Activated CD4-positive, CD25-positive, alpha-beta regulatory T cell treated with anti-CD3 and anti-CD28 coated beads, Interleukin-2, amount 50 U/mL, for 16 hours (primary cell): ENCODE measurements around the gene WDTC1.
A peak's percentile ranks its signal among the peaks of the same experiment; 100 is the strongest.
"Not testable (repeated sequence)": the region's sequence is repeated elsewhere in the genome, so short reads cannot be mapped to it uniquely, and the experiment has no call there.

Experiments used
- DNase-seq: peaks from one replicate; pipeline ENCODE4 v3.0.0-alpha.2; 2020; ENCODE audit warnings: low read depth, low spot score

WDTC1 gene

GRCh38 chr1:27234049-27234882 lies at the start of gene WDTC1:
Gene WDTC1, plus strand, starts transcription at chr1:27234632. Its CDS starts 26,423 bp downstream, at chr1:27261055.
- peak; percentile 96 for DNase-seq

- not testable (repeated sequence) for DNase-seq
These were observed 49.8 kb upstream of the WDTC1 start for GRCh38 chr1:27184665-27185064.

- DNase-seq, result no peak
These were observed 42.3 kb upstream of the WDTC1 start for GRCh38 chr1:27192039-27192529.

- no peak for DNase-seq
These were observed 41.2 kb upstream of the WDTC1 start for GRCh38 chr1:27193194-27193593.

- no peak for DNase-seq
These were observed 33.1 kb upstream of the WDTC1 start for GRCh38 chr1:27201295-27201694.

- DNase-seq, result no peak
These were observed 30.5 kb upstream of the WDTC1 start for GRCh38 chr1:27203946-27204345.

GRCh38 chr1:27207238-27207637 lies 27.2 kb upstream of the WDTC1 start:
- DNase-seq, result not testable (repeated sequence)

GRCh38 chr1:27208143-27208850 lies 26.1 kb upstream of the WDTC1 start:
- not testable (repeated sequence) for DNase-seq

GRCh38 chr1:27216466-27216865 lies 18.0 kb upstream of the WDTC1 start:
- DNase-seq, result no peak

- DNase-seq, result no peak
These were observed 17.0 kb upstream of the WDTC1 start for GRCh38 chr1:27217401-27217800.

- no peak for DNase-seq
These were observed 15.7 kb upstream of the WDTC1 start for GRCh38 chr1:27218736-27219135.

- no peak for DNase-seq
These were observed 14.3 kb upstream of the WDTC1 start for GRCh38 chr1:27220096-27220495.

GRCh38 chr1:27220702-27221497 lies 13.5 kb upstream of the WDTC1 start:
- not testable (repeated sequence) for DNase-seq

GRCh38 chr1:27225621-27226020 lies 8.8 kb upstream of the WDTC1 start:
- DNase-seq, result no peak

GRCh38 chr1:27227765-27228164 lies 6.7 kb upstream of the WDTC1 start:
- DNase-seq, result no peak

GRCh38 chr1:27233667-27234048 lies 774 bp upstream of the WDTC1 start:
- peak; percentile 10 for DNase-seq

- DNase-seq, result no peak
These were observed 1.4 kb downstream of the WDTC1 start for GRCh38 chr1:27235827-27236226.

- no peak for DNase-seq
These were observed 2.7 kb downstream of the WDTC1 start for GRCh38 chr1:27237112-27237511.

- DNase-seq, result no peak
These were observed 3.6 kb downstream of the WDTC1 start for GRCh38 chr1:27238032-27238431.

- DNase-seq, result no peak
These were observed 7.2 kb downstream of the WDTC1 start for GRCh38 chr1:27241677-27242076.

- not testable (repeated sequence) for DNase-seq
These were observed 9.2 kb downstream of the WDTC1 start for GRCh38 chr1:27243665-27244064.

- no peak for DNase-seq
These were observed 11.8 kb downstream of the WDTC1 start for GRCh38 chr1:27246194-27246593.
